HEK293 (cell line): ENCODE measurements around the gene KIF26B.

Experiments
- CTCF ChIA-PET: fragments of 350-600 bp; formaldehyde crosslinking; extraction: SDS; loops from one replicate; lab custom pipeline; 2021; ENCODE audit warnings: antibody characterized with exemption; lab: Yijun Ruan, JAX
- POLR2A ChIA-PET: fragments of 300-600 bp; formaldehyde crosslinking; extraction: SDS; loops from one replicate; lab custom pipeline; 2020; ENCODE audit warnings: antibody characterized with exemption, inconsistent platforms; lab: Yijun Ruan, JAX
- H3K27ac ChIP-seq: fragments of 200-500 bp; sonication (Bioruptor generic); 2 replicates; pipeline ENCODE4 v1.5.1; 2014; ENCODE audit warnings: low read depth, low read length, control low read depth, inconsistent platforms; ENCODE audit errors: extremely low read depth
- H3K36me3 ChIP-seq, 2 experiments: fragments of 200-500 bp in 1 of 2; sonication (Bioruptor generic) in 1 of 2; 1 replicate in 1 of 2; 2 replicates in 1 of 2; pipeline ENCODE4 v1.5.1; 2014 to 2017; ENCODE audit warnings: inconsistent platforms in 2 of 2, low read length in 2 of 2; ENCODE audit not compliant: control insufficient read depth in 2 of 2, insufficient read depth in 1 of 2
- H3K4me1 ChIP-seq: fragments of 200-500 bp; sonication (Bioruptor generic); 2 replicates; pipeline ENCODE4 v1.5.1; 2014; ENCODE audit warnings: mild to moderate bottlenecking, low read length, inconsistent platforms; ENCODE audit not compliant: control insufficient read depth, insufficient read depth
- H3K4me3 ChIP-seq: 2 replicates; pipeline ENCODE4 v1.5.1; 2011; ENCODE audit warnings: low read depth, mild to moderate bottlenecking, control low read depth, low read length, moderate library complexity
- H3K9me3 ChIP-seq: fragments of 200-500 bp; sonication (Bioruptor generic); 2 replicates; pipeline ENCODE4 v1.5.1; 2014; ENCODE audit warnings: low read depth, low read length, inconsistent platforms; ENCODE audit not compliant: control insufficient read depth, insufficient read depth
- MYNN ChIP-seq: fragments of 450-650 bp; formaldehyde crosslinking; IDR thresholded peaks from 2 replicates; pipeline ENCODE4 v1.5.1; 2016; ENCODE audit warnings: missing biosample characterization, missing genetic modification characterization, borderline replicate concordance
- SCRT2 ChIP-seq: fragments of 450-650 bp; formaldehyde crosslinking; IDR thresholded peaks from 2 replicates; pipeline ENCODE4 v1.5.1; 2016; ENCODE audit warnings: missing biosample characterization, missing genetic modification characterization
- SETDB1 ChIP-seq: IDR thresholded peaks from one replicate; pipeline ENCODE4 v1.6.1; 2017; ENCODE audit warnings: mild to moderate bottlenecking, low read length, moderate library complexity, mixed read lengths; ENCODE audit not compliant: insufficient read length
- ZBTB1 ChIP-seq: fragments of 450-650 bp; formaldehyde crosslinking; IDR thresholded peaks from 2 replicates; pipeline ENCODE4 v1.5.1; 2016; ENCODE audit warnings: missing biosample characterization, missing genetic modification characterization
- ZBTB6 ChIP-seq: fragments of 450-650 bp; formaldehyde crosslinking; IDR thresholded peaks from 2 replicates; pipeline ENCODE4 v1.5.1; 2017; ENCODE audit warnings: missing biosample characterization, missing genetic modification characterization
- ZBTB8A ChIP-seq: fragments of 450-650 bp; formaldehyde crosslinking; IDR thresholded peaks from 2 replicates; pipeline ENCODE4 v1.5.1; 2016; ENCODE audit warnings: missing biosample characterization, missing genetic modification characterization
- ZIC2 ChIP-seq: fragments of 450-650 bp; formaldehyde crosslinking; IDR thresholded peaks from 2 replicates; pipeline ENCODE4 v1.5.1; 2016; ENCODE audit warnings: missing biosample characterization, missing genetic modification characterization
- ZNF132 ChIP-seq: fragments of 450-650 bp; formaldehyde crosslinking; IDR thresholded peaks from 2 replicates; pipeline ENCODE4 v1.5.1; 2017; ENCODE audit warnings: missing biosample characterization, missing genetic modification characterization, borderline replicate concordance
- ZNF175 ChIP-seq: fragments of 450-650 bp; formaldehyde crosslinking; IDR thresholded peaks from 2 replicates; pipeline ENCODE4 v1.5.1; 2016; ENCODE audit warnings: missing biosample characterization, missing genetic modification characterization
- ZNF221 ChIP-seq: fragments of 450-650 bp; formaldehyde crosslinking; IDR thresholded peaks from 2 replicates; pipeline ENCODE4 v1.5.1; 2017; ENCODE audit warnings: missing biosample characterization, missing genetic modification characterization, borderline replicate concordance
- ZNF274 ChIP-seq, 2 experiments: fragments of 200-500 bp in 1 of 2; fragments of 450-650 bp in 1 of 2; sonication (Bioruptor generic) in 1 of 2; formaldehyde crosslinking in 1 of 2; IDR thresholded peaks; 2 replicates each; pipeline versions ENCODE4 v1.5.1 to v1.6.1; 2014 to 2016; ENCODE audit warnings: borderline replicate concordance in 1 of 2, inconsistent platforms in 1 of 2, low read length in 1 of 2, missing biosample characterization in 1 of 2, missing genetic modification characterization in 1 of 2
- ZNF324 ChIP-seq: fragments of 450-650 bp; formaldehyde crosslinking; IDR thresholded peaks from 2 replicates; pipeline ENCODE4 v1.5.1; 2016; ENCODE audit warnings: missing biosample characterization, missing genetic modification characterization
- ZNF514 ChIP-seq: fragments of 450-650 bp; formaldehyde crosslinking; IDR thresholded peaks from 2 replicates; pipeline ENCODE4 v1.5.1; 2016; ENCODE audit warnings: missing biosample characterization, missing genetic modification characterization
- ZNF521 ChIP-seq: fragments of 450-650 bp; formaldehyde crosslinking; IDR thresholded peaks from 2 replicates; pipeline ENCODE4 v1.5.1; 2017; ENCODE audit warnings: missing biosample characterization, mild to moderate bottlenecking, missing genetic modification characterization
- ZNF549 ChIP-seq: fragments of 450-650 bp; IDR thresholded peaks from 2 replicates; pipeline ENCODE4 v1.5.1; 2018; ENCODE audit warnings: missing biosample characterization, missing genetic modification characterization, mild to moderate bottlenecking, inconsistent platforms, moderate library complexity
- ZNF670 ChIP-seq: fragments of 450-650 bp; formaldehyde crosslinking; IDR thresholded peaks from 2 replicates; pipeline ENCODE4 v1.5.1; 2016; ENCODE audit warnings: missing biosample characterization, missing genetic modification characterization, low read depth
- ZNF776 ChIP-seq: fragments of 450-650 bp; formaldehyde crosslinking; IDR thresholded peaks from 2 replicates; pipeline ENCODE4 v1.5.0; 2017; ENCODE audit warnings: missing biosample characterization, missing genetic modification characterization, borderline replicate concordance
- ZNF837 ChIP-seq: fragments of 450-650 bp; formaldehyde crosslinking; IDR thresholded peaks from 2 replicates; pipeline ENCODE4 v1.5.1; 2016; ENCODE audit warnings: missing biosample characterization, missing genetic modification characterization
- ZNF843 ChIP-seq: fragments of 450-650 bp; formaldehyde crosslinking; IDR thresholded peaks from 2 replicates; pipeline ENCODE4 v1.5.1; 2016; ENCODE audit warnings: missing biosample characterization, missing genetic modification characterization
- TF ChIP-seq, protein P1 (sequence below): fragments of 450-650 bp; formaldehyde crosslinking; IDR thresholded peaks from 2 replicates; pipeline ENCODE4 v1.5.1; 2017; ENCODE audit warnings: missing biosample characterization, missing genetic modification characterization
- TF ChIP-seq, protein P2 (sequence below): fragments of 450-650 bp; formaldehyde crosslinking; IDR thresholded peaks from 2 replicates; pipeline ENCODE4 v1.5.1; 2016; ENCODE audit warnings: missing biosample characterization, missing genetic modification characterization
- TF ChIP-seq, protein P3 (sequence below): fragments of 450-650 bp; formaldehyde crosslinking; IDR thresholded peaks from 2 replicates; pipeline ENCODE4 v1.5.1; 2016; ENCODE audit warnings: missing biosample characterization, missing genetic modification characterization

KIF26B gene

DNA sequence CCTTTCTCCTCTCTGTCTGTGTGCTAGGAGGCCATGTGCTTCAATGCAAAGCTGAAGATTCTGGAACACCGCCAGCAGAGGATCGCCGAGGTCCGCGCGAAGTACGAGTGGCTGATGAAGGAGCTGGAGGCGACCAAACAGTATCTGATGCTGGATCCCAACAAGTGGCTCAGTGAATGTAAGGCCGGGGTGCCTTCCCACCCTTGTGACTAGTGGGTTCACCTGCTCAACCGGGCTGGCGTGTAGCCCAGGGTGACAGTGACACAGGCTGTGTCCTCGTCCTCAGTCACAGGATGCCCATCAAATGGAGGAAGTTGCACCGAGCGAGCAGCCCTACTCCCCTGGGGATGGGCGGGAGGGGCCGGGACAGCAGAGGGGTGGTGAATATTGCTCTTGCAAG is 544.1 kb downstream of the KIF26B start (continued):
- TF ChIP-seq, protein P1, sequence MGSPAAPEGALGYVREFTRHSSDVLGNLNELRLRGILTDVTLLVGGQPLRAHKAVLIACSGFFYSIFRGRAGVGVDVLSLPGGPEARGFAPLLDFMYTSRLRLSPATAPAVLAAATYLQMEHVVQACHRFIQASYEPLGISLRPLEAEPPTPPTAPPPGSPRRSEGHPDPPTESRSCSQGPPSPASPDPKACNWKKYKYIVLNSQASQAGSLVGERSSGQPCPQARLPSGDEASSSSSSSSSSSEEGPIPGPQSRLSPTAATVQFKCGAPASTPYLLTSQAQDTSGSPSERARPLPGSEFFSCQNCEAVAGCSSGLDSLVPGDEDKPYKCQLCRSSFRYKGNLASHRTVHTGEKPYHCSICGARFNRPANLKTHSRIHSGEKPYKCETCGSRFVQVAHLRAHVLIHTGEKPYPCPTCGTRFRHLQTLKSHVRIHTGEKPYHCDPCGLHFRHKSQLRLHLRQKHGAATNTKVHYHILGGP (tag by site-specific recombination), result no peak
- no peak for TF ChIP-seq ZNF776 (tag by site-specific recombination)
- no peak for TF ChIP-seq ZNF837
- no peak for TF ChIP-seq SCRT2 (tag by site-specific recombination)
- TF ChIP-seq ZNF132 (tag by site-specific recombination), result no peak
- TF ChIP-seq ZBTB6 (tag by site-specific recombination), result no peak
- TF ChIP-seq ZNF670 (tag by site-specific recombination), result no peak

DNA sequence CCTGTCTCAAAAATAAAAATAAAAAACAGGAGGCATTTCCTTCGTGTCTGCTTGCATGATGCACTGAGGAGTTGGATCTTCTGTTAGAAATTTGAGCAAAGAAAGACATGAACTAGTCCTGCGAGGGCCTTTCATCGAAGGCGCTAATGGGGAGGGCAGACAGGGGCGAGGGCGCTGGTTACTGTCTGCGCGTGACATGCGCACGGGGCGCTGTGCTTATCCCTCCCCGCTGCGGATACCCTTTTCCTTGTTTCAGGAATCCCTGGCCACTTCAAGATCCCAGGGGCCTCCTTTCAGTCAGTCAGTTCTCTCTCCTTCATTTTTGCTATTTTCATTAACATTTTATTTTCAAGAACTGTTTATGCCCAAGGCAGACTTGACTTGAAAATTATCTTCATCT is 545.8 kb downstream of the KIF26B start:
- H3K4me3 ChIP-seq, result no peak overlapping the region
- POLR2A ChIA-PET, result no interaction called here
- CTCF ChIA-PET, result no interaction called here
- H3K9me3 ChIP-seq, result no peaks in the 10 kb centered on the region
- H3K36me3 ChIP-seq, result no peaks in the 10 kb centered on the region
- no peaks in the 10 kb centered on the region for H3K4me1 ChIP-seq
- TF ChIP-seq ZBTB1 (tag by site-specific recombination) (no peak), ZNF521 (tag by site-specific recombination) (no peak), ZNF324 (tag by site-specific recombination) (no peak), ZNF175 (tag by site-specific recombination) (no peak), ZNF274 (IDR thresholded peaks at IDR 0.05; ENCODE audit: low read length) (no peak), ZNF274 (tag by site-specific recombination; IDR thresholded peaks at IDR 0.05; ENCODE audit: borderline replicate concordance) (no peak), ZNF514 (tag by site-specific recombination) (no peak)
- TF ChIP-seq, protein P2, sequence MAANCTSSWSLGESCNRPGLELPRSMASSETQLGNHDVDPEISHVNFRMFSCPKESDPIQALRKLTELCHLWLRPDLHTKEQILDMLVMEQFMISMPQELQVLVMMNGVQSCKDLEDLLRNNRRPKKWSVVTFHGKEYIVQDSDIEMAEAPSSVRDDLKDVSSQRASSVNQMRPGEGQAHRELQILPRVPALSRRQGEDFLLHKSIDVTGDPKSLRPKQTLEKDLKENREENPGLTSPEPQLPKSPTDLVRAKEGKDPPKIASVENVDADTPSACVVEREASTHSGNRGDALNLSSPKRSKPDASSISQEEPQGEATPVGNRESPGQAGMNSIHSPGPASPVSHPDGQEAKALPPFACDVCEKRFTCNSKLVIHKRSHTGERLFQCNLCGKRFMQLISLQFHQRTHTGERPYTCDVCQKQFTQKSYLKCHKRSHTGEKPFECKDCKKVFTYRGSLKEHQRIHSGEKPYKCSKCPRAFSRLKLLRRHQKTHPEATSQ, result no peak
- TF ChIP-seq, protein P1 (tag by site-specific recombination), result no peak
- TF ChIP-seq, protein P3, sequence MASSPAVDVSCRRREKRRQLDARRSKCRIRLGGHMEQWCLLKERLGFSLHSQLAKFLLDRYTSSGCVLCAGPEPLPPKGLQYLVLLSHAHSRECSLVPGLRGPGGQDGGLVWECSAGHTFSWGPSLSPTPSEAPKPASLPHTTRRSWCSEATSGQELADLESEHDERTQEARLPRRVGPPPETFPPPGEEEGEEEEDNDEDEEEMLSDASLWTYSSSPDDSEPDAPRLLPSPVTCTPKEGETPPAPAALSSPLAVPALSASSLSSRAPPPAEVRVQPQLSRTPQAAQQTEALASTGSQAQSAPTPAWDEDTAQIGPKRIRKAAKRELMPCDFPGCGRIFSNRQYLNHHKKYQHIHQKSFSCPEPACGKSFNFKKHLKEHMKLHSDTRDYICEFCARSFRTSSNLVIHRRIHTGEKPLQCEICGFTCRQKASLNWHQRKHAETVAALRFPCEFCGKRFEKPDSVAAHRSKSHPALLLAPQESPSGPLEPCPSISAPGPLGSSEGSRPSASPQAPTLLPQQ (tag by site-specific recombination), result no peak
- no peak overlapping the region for H3K27ac ChIP-seq

- Histone ChIP-seq H3K36me3 (no peaks in the 10 kb centered on the region), H3K9me3 (no peaks in the 10 kb centered on the region), H3K4me1 (no peaks in the 10 kb centered on the region), H3K27ac (no peak overlapping the region), H3K4me3 (no peak overlapping the region)
- TF ChIP-seq ZBTB8A (no peak), ZNF549 (tag by site-specific recombination) (no peak), SETDB1 (no peak), ZIC2 (tag by site-specific recombination) (no peak), ZNF132 (tag by site-specific recombination) (no peak), ZNF843 (tag by site-specific recombination) (no peak), ZNF221 (tag by site-specific recombination) (no peak), MYNN (tag by site-specific recombination) (no peak)
- POLR2A ChIA-PET, result no interaction called here
- CTCF ChIA-PET, result no interaction called here
Observed at GRCh38 chr1:245701631-245702030, 546.8 kb downstream of the KIF26B start.
